CD4-positive, alpha-beta T cell treated with Interleukin-12 subunit alpha and Interleukin-12 subunit beta, for 1 hour (primary cell): ENCODE measurements around the gene GRID2.

Experiments
- DNase-seq: peaks from one replicate; pipeline ENCODE4 v3.0.0-alpha.2; 2020

The GRID2 gene

DNA sequence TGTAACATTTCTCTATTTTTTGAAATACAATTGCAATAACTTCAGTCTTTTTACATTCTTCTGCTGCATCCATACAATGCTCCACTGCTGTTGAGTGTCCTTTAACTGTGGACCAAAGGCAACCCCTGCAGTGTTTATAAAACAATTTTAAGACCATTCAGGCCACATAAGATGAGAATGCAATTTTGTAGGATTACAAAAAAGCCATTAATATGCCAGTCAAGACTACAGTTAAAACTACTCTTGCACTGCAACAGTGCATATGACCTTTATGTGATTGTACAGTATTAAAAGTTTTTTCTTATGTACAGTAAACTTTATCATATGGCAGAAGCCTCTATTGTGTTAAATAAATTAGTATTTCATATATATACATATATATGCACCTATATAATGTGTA, 1469.1 kb downstream of the GRID2 start:
- DNase-seq, result no peak

DNA sequence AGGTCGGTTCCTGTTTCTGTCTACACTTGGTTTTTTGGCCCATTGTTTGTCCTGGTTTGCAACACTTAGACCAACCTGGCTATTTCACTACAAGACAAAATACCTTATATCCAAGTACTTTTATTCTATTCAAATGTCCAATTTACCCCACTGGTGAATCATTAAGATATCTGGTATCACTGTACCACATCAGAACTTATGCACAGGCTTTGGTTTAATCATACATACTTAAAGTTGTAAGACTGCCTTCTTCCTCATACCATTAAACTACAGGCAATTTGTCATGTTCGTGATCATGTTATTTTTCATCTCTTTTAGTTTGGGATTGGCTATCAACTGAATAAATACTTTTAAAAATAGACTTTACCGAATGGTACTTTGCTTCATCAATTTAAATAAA, 1471.8 kb downstream of the GRID2 start:
- no peak for DNase-seq

DNA sequence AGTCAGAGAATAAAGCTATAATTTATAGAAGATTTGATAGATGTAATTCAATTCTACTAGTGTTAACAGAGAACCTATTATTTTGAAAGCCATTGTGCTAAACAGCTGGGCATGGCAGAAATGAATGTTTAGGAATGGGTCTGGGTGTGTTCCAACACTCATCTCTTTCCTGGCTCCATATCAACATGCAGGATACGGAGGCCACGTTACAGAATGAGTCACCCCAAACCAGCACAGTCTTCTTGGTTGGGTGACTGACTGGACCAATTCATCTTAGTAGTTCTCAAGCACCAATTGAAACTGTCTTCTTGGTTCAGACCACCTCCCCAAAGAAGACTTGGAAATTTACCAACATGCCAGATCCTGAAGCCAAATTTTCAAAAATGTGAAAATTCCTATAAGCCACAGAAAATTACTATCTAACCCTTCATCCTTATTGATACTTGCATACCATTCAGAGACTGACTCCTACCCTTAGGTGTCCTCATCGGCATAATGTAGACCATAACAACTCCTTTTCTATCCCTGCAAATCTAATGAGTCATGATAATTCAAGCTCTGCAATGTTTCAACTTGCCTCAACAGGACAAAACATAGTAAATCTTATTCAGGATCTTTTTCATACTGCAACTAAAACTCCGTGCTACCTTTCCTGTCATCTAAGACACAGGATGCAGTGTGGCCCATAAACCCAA, 1472.8 kb downstream of the GRID2 start:
- DNase-seq, result no peak

DNA sequence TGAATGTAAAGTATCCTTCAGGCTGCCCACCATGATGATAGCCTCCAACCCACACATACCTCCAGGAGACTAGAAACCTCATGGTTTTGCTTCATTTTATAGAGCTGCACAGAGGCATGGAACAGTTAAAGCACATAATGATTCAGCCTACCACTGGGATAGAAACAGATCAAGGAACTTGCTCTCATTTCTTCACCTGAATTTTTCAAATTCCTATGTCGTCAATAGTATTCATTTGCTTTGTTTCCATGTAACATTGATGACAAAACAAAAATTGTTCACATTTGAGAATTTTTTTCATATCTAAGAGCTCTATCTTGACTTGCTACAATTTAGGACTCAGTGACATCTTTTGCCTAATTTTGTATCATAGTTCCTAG, 1473.3 kb downstream of the GRID2 start:
- DNase-seq, result no peak

DNA sequence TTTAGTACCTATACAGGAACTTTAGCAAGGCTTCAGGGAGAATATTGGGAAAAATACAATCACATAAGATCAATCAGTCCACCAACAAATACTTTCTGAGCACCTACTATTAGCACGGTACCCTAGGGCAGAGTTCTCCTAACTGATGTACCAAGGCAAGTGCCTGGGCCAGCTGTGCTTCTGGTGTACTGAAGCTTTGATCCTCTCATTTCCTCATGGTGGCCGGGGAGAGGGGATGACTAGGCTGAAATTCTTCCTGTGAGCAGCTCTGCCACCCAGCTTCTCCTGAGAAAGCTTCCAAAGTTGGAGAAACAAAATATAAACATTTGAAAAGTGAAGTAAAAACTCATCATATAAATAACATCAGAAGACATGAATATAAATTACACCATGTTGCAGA, 1475.5 kb downstream of the GRID2 start:
- no peak for DNase-seq

DNA sequence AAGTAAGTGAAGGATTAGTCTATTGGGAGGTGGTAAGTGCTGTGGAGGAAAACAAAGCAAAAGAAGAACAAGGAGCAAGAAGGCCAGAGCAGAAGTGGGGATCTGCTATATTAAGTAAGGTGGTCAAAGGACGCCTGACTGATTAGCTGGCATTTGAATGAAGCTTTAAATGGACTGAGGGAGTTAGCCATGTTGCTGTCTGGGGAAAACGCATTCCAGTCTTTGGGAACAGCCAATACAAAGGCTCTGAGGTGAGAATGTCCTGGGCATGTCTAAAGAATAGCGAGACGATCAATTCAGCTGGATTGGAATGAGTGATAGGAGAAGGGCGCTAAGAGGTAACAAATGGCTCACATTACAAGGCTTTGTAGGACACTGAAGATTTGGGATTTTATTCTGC, 1476.3 kb downstream of the GRID2 start:
- no peak for DNase-seq

DNA sequence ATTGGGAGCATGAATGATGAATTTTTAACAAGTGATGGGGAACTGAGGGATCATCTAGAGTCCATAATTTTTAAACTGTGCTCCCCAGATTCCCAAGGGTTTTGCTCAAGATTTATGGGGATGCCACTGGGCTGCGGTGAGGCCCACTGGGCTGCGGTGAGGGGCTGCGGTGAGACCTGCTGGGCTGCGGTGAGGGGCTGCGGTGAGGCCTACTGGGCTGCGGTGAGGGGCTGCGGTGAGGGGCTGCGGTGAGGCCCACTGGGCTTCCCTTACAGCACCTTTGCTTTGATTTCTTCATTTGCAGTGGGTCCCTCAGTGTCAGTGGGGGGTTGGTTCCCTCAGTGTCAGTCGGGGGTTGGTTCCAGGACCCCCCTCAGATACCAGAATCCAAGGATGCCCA, 1477.4 kb downstream of the GRID2 start:
- DNase-seq, result no peak

DNA sequence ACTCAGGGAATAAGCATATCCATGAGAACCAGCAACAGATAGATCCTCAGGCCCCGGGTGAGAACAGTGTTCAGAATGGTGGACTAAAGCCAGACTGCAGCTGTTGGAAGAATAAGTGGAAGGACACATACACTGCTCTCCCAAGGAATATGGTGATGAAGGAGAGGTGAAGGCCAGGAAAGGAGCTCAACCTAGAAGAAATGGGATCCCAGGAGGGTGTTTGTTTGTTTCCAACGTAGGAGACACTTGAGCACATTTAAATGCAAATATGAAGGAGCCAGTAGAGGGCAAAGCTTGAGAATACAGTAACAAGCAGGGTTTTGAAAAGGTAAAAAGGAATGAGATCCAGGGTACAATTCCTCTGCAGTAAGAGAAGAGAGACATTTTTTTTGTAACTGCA, 1482.4 kb downstream of the GRID2 start:
- DNase-seq, result no peak

DNA sequence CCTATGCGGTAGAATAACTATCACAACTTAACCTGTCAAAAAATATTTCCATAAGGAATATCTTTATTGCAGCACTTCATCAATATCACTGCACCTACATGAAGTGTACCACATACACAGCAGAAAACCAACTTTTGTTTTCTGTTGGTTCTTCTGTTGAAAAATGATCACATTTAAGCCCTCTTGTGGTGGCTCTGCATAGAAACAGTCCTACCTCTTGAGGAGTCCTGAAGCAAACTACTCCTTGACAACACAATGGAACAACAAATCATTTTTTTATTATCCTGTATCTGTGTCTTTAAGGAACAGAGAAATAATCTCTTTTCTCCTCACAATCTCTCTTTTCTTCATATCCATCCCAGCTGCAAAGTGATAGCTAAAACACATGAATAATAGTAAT, 1484.9 kb downstream of the GRID2 start:
- no peak for DNase-seq

DNA sequence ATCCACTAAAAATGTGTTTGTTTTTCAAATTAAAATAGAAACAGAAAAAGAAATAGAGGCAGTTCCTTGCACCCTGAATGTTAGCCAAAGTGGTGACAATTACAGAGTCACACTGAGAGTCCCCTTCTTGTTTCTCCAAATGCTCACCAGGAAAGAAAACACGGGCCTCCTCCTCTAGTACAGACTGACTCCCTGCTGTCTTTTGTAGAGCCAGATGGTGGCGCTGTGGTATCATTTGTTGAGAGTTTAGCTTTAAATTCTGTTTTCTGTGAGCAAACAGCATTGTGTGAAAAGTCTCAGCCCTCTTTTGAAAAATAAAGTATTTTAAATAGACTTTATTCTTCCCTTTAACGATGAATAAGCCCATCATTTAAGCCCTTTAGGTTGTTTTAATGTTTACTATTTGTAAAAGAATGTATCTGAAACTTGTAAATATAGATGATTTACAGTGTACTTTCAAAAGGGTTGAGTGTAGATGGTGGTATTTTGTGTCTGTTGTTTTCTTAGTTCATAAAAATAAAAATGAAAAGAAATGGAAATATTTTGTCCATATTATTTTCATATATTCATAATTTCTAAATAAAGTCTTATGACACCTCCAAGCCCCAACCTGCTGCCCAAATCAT, 1487.9 kb downstream of the GRID2 start:
- DNase-seq, result peak; percentile 15

DNA sequence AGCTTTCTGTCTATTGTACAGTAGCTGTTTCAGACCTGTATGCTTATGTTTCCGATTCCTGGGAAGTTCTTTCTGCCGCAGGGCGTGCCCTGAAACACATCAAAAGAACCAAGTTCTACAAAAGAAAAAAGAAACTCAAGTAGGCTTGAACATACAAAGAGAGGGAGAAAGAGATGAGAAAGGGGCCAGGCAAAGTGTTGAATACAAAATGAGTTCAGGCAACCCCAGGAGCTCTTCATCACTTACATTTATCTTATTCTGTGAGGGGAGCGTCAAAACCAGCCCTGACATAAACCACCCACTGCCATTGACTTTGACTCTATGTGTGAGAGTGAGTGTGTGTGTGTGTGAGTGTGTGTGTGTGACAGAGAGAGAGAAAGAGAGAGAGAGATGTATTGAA, 1498.3 kb downstream of the GRID2 start:
- no peak for DNase-seq

DNA sequence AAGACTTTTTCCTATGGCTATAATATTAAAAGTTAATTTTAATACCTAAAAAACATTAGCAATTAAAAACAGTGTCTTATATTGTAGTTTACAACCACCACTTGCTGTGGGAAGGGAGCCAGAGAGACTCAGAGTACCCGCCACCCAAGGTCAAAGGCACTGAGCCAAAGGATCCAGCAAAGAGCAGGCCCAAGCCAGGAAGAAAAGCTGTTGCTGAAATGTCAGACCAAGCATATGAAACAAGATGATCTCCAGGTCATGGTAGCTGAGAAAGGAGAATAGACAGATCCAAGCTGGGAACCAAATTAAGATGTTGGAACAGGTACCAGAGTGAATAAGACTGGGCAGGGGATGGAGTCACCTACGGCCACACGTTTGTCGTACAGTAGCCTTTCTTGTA, 1506.0 kb downstream of the GRID2 start:
- no peak for DNase-seq

DNA sequence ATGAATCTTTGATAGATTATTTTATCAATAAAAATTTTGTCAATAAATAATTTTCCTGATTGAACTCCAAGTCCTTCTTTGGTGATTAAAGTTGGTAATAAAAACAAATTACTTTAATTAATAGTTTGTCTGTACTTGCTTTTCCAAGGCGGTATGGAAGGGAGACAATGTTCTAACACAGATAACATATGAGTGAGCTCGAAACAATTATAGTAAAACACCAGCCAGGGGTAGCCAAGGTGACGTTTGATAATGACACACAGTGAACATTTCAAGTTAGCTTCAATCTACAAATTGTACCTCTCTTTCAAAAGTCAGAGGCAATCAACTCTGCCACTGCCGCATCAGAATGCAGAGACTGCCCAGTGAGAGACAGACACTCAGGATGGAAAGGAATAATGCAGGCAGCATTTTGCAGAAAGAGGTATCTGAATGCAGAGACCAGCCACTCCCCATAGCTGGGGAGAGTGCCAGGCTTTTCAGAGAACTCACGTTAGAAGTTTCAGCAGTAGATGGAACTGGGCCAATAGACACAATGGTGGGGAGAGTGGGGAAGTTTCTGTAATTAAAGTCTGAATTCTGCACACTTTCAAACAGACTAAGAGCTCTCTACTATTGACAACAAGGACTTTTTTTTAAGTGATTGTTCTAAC, 1506.7 kb downstream of the GRID2 start:
- no peak for DNase-seq

DNA sequence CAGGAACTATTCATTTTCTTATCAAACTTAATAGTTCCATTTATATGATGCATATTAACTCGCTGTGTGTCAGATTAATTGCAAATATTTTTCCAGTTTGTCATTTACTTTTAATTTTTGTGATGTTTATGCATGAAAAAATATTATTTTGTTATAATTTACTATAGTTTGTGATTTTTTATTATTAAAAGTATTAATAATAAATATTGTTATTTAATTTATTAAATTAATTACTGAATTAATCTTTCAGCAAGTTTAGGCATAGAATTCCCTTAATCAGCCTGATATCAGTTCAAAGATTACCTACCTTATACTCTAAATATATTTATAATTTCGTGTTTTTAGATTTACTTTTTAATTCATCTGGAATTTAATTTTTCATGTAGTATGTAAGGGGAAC, 1509.3 kb downstream of the GRID2 start:
- no peak for DNase-seq

DNA sequence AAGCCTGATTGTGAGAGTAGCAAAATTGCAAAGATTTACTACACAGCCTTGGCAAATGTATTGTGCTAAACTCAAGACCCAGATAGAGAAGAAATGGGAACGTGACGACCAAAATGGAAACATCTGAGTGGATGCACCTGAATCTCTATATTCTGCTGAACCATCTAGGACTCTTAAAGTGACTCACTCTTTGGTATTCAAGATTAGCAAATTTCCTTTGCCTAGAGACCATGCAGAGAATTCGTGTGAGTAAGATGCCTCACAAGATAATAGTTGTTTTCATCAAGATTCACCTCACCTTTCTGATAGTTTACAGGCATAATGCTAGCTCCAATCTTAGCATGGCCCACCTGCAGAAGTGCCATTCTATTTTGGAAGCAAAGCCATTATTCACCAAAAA, 1510.4 kb downstream of the GRID2 start:
- no peak for DNase-seq

DNA sequence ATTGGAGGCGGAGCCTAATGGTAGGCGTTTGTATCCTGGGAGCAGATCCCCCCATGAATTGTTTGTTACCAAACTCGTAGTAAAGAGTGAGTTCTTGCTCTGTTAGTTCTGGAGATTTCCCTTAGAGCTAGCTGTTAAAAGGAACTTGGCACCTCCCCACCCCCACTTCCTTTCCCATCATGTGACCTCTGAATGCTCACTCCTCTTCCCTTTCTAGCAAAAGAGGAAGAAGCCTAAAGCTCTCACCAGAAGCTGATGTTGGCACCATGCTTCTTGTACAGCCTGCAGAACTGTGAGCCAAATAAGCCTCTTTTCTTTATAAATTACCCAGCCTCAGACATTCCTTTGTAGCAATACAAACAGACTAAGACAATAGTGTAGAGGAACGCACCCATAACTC, 1511.0 kb downstream of the GRID2 start:
- DNase-seq, result no peak
